HG03439 (cell line): ENCODE measurements around the gene DHRS4L2.
"Not testable (repeated sequence)": the region's sequence is repeated elsewhere in the genome, so short reads cannot be mapped to it uniquely, and the experiment has no call there.

Experiments
- ATAC-seq: cut with Tn5 transposase; IDR thresholded peaks from one replicate; pipeline ENCODE4 v1.9.1; 2021; ENCODE audit warnings: mild to moderate bottlenecking, moderate library complexity; ENCODE audit not compliant: unreplicated experiment

The DHRS4L2 gene

GRCh38 chr14:23970283-23970659, 18.5 kb upstream of the DHRS4L2 start:
- not testable (repeated sequence) for ATAC-seq

DNA sequence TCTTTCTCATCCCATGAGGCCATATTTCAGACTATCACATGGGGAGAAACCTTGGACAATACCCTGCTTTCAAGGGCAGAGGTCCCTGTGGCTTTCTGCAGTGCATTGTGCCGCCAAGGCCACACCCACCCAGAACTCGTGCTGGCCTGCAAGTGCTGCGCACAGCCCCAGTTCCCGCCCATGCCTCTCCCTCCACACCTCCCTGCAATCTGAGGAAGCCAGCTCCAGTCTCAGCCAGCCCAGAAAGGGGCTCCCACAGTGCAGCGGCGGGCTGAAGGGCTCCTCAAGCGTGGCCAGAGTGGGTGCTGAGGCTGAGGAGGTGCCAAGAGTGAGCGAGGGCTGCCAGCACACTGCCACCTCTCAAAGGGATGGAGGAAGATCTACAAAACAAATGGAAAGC, 15.6 kb upstream of the DHRS4L2 start:
- not testable (repeated sequence) for ATAC-seq

- not testable (repeated sequence) for ATAC-seq
Measured at GRCh38 chr14:23974041-23974440, 14.7 kb upstream of the DHRS4L2 start.

DNA sequence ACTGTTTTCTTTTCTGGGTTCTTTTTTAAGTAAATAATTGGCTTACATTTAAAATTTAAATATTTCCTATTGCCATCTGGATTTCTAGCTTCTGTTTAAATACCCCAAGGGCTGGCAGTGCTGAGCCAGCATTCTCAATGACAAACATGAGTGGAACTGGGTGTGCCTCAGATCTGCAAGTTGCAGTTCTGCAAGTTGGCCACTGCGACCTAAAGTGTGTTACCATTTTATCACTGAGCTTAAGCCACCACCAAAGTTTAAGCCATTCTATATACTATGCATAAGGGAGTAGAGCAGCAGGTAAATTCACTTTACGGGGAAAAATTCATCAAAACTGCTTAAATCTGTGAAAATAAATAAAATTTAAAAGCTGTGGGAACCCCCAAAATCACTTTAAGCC, 11.5 kb upstream of the DHRS4L2 start:
- ATAC-seq: not testable (repeated sequence)

DNA sequence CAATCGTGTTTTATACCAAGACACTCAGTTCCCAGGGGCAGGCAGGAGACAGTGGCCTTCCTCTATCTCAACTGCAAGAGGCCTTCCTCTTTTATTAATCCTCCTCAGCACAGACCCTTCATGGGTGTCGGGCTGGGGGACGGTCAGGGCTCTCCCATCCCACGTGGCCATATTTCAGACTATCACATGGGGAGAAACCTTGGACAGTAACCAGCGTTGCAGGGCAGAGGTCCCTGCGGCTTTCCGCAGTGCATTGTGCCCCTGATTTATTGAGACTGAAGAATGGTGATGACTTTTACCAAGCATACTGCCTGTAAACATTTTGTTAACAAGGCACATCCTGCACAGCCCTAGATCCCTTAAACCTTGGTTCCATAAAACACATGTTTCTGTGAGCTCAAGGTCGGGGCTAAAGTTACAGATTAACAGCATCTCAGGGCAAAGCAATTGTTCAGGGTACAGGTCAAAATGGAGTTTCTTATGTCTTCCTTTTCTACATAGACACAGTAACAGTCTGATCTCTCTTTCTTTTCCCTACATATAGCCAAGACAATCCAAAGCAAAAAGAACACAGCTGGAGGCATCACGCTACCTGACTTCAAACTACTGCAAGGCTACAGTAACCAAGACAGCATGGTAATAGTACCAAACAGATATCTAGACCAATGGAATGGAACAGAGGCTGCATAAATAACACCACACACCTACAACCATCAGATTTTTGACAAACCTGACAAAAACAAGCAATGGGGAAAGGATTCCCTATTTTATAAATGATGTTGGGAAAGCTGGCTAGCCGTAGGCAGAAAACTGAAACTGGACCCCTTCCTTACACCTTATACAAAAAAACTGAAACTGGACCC, 6.5 kb upstream of the DHRS4L2 start:
- ATAC-seq: not testable (repeated sequence)

DNA sequence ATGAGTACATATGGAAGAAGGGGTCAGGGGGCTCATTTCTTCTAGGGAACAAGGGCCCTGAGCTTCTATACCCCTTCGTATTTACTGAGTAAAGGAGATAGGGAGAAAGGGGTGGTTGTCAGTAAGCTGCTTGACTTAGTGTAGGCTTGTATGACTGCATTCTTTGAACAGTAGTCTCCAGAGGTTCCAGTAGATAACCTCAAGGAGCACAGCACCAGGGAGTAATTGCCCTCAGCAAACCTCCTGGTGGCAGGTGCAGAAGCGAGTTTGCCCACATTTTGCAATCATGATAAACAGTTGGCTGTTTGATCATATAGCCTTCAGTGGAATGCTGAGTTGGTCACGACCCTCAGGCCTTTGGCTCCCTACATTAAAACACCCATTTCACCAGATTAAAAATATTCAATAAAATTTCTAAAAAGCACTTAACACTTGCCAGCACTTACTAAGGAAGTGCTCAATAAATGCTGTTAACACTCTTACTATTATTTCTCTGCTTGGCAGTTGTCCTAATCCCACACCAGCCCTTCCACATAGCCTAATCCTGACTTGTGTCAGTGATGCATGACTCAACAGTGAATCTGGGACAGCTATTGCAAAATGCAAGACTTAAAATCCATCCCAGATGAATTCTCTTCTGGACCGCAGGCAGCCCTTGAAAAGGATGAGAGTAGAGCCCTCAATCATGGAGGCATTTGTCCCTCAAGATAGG, 3.7 kb upstream of the DHRS4L2 start:
- no peak for ATAC-seq

DNA sequence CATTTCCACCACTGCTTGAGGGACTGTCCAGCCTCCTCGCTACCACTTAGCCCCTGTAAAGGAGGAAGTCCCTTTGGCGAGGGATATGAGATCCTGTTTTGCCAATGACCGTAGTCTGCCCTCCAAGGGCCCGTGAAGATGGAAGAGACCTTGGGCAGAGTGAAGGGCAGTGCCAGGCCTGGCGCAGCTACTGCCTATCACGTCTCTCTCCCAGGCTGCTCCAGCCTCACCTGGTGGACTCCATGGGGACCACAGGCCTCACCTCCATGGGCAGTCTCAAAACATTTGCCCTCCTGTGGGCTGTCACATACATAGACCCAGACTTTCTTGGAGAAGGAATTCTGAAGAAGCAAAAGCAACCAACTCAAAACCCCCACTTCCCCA, 514 bp upstream of the DHRS4L2 start:
- ATAC-seq: peak; percentile 4

- not testable (repeated sequence) for ATAC-seq
Measured at GRCh38 chr14:23989734-23990445, 1.2 kb downstream of the DHRS4L2 start.

DNA sequence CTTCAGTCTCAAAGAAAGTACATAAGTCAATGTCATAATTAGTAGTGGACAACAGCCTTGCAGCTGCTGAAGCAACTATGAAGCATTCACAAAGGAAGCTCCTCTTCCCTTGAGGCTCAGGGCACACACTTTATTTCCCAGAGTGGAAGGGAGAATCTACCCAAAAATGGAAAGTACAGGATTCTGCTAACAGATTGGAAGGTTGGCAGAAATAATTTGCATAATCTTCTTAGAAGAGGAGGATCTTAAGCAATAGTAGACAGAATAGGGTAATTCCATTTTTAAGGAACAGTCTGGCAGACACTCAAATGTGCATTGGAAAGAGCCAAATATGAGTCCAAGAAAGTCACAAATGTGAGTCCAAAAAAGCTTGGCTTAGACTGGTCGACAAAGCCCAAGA, 2.2 kb downstream of the DHRS4L2 start:
- not testable (repeated sequence) for ATAC-seq

- not testable (repeated sequence) for ATAC-seq
Measured at GRCh38 chr14:23993042-23993441, 4.3 kb downstream of the DHRS4L2 start.

DNA sequence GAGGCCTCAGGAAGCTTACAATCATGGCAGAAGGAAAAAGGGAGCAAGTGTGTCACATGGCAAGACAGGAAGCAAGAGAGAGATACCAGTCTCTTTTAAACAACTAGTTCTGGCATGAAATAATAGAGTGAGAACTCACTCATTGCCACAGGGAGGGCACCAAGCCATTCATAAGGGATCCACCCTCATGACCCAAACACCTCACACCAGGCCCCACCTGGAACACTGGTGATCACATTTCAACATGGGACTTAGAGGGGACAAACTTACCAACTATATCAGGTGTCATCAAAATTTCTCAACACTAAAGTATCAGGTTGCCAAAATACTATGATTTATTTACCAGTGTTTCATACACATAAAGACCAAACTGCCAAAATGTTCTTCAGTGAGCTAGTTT, 7.3 kb downstream of the DHRS4L2 start:
- ATAC-seq: not testable (repeated sequence)

DNA sequence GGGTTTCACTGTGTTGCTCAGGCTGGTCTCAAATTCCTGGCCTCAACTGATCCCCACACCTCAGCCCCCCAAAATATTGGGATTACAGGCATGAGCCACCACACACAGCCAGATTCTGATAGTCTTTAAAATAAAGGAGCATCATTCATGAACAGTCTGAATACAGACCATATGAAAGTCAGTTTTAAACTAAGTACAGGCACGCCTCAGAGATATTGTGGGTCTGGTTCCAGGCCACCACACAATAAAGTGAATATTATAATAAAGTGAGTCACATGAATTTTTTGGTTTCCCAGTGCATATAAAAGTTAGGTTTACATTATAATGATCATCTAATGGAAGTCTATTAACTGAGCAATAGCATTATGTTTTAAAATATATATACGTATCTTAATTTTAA, 8.1 kb downstream of the DHRS4L2 start:
- not testable (repeated sequence) for ATAC-seq

DNA sequence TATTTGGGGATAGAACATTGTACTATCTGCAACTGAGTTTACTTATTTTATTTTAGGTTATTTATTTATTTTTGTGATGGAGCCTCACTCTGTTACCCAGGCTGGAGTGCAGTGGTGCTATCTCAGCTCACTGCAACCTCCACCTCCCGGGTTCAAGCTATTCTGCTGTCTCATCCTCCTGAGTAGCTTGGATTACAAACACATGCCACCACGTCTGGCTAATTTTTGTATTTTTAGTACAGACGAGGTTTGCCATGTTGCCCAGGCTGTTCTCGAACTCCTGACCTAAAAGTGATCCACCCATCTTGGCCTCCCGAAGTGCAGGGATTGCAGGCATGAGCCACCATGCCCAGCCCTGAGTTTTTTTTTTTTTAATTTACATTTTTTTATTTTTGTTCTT, 10.9 kb downstream of the DHRS4L2 start:
- ATAC-seq: not testable (repeated sequence)

DNA sequence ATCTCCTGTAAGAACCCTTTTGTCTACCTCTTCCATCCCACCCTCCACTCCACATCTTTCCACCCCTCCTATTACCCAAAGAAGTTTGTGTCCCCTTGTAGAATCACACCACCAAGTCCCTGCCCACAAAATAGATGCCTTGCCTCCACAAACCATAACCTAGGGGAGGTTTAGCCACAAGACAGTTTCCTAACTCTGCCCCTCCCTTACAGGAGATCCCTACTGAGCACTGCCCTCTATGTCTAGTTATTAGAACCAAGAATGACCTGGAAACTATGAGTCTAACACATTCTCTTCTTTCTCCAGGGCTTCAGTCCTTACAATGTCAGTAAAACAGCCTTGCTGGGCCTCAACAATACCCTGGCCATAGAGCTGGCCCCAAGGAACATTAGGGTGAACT, 12.3 kb downstream of the DHRS4L2 start:
- not testable (repeated sequence) for ATAC-seq

DNA sequence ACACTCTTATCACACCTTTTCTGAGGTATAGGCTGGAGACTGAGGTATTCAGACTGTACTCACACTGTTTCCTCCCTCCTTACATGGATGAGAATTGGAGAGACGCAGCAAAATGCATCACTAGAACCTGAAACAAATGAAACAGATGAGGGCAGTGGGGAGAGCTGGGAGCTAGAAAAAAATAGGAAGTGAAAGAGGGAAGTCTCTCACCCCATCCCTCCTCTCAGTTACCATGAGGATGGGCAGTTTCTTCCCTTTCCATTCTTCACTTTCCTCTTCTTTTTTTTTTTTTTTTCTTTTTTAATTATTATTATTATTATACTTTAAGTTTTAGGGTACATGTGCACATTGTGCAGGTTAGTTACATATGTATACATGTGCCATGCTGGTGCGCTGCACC, 12.9 kb downstream of the DHRS4L2 start:
- not testable (repeated sequence) for ATAC-seq

DNA sequence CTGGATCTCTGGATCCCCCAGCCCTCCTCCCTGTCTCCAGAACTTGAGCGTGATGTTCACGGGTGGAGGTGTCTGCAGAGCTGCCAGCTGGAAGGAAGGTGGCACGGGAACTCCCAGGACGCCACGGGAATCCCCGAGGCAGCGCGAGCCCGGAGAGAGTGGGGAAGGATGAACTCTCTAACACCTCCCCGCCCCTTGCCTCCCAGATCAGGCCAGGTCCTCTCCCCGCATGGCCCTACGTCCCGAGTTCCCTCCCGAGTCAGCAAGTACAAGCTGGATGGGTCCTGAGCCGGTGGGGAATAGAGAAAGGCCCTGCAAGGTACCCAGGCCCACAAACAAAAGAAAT, 17.7 kb downstream of the DHRS4L2 start:
- ATAC-seq: peak; percentile 33

DNA sequence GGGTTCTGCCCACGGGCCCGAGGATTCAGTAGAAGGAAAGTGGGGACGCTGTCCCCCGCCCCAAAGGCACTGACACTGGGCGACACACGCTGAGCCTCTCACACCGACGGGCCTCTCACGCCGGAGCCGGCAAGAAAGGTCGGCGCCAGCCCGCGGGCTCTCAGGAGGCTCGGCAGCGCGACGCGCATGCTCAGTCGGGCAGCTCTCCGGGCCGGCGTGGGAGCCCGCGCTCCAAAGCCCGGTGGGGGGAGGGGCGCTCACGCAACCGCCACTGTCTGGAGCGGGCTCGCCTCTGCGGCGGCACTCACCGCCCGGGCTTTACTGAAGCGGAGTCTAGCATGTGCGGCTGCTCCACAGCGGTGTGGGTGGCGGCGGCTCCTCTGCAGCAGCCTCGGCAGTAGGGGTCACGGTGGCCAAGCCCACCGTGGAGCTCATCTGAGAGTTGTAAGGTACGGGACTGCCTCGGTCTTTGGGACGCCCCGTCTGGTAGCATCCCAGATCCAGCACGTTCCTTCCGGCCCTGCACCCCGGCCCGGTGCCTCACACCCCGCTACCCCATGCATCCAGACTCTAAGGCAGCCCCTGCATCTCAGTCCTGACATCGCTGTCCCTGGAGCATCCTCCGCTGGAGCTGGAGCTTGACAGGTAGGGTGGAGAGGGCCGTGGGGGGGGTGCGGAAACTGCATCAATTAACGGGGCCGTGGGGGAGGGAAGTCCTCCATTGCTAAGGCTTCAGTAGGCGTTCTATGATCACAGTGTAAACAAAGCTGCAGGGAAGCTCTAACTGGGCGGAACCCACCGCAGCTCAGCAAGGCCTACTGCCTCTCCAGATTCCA, 18.3 kb downstream of the DHRS4L2 start:
- peak; percentile 93 for ATAC-seq

DNA sequence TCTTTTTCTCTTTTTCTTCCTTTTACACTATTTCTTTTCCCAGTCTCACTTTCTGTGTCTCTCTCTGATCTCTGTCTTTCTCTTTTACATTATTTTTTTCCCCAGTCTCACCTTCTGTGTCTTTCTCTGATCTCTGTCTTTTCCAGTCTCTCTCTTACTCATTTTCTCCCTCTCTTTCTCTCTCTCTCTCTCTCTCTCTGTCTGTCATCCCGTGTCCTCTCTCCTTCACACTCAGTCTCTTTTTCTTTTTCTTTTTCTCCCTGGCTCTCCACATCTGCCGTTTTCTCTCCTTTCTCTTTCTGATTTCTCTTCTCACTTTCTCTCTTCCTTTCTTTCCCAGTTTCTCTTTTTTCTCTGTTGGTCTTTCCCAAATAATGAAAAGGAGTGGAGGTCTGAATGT, 22.3 kb downstream of the DHRS4L2 start:
- ATAC-seq: no peak

DNA sequence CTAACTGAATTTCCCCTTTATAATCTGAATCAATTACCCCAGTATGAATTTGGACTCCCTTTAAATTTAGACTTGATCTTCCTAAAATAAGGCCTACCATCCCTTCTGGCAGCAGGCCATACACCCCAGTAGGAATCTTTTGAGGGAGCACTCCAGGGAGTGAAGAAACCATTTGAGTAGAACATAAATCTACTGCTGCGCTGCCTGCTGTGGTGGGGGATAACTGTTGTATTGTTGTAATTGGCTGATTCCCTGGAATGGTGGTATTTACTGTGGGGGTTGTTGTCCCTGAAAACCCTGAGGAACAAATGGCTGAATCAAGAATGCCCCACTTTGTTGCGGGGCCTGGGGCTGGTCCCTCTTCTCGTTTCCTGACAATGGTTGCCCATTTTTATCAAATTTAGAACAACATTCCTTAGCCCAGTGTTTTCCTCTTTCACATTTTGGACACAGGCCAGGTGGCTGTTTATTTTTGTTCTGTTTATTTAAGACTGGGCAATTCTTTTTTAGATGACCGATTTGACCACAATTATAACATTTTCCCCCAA, 24.1 kb downstream of the DHRS4L2 start:
- not testable (repeated sequence) for ATAC-seq
